ENCODE results near the gene NENF. TPM values are rescaled to one million over a fixed set of nuclear protein-coding genes. Genes with fewer than 3 reads are reported as not detected.

Gene NENF
- total RNA-seq, 4 donors from 2014 or later: 67.9 to 99.3 (median 91.7) TPM

DNA sequence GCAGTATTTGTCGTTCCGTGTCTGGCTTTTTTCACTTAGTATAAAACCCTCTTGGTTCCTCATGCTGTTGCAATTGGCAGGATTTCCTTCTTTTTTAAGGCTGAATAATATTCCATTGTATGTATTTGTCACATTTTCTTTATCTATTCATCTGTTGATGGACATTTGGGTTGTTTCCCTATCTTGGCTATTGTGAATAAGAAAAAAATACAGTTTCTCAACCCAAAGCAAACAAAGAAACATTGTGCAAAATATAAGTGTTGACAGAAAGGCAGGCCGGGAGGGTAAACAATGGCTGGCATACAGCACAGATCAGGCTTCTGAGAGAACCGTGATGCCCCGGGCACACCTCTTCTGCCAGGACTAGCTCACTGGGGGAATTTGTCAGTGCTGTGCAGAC lies 26.9 kb downstream of the NENF start:
- peaks cover 7 to 17% (median 13%) of the 10 kb centered on the region in 4 donors for H3K4me1 ChIP-seq
- H3K27me3 ChIP-seq: no peaks in the 10 kb centered on the region
- H3K4me3 ChIP-seq: no peak overlapping the region
- TF ChIP-seq POLR2AphosphoS5 (IDR thresholded peaks at IDR 0.05) (no peak), POLR2A (IDR thresholded peaks at IDR 0.05; ENCODE audit: low read depth) (no peak), EP300 (IDR thresholded peaks at IDR 0.05) (no peak)
- TF ChIP-seq, protein P1, sequence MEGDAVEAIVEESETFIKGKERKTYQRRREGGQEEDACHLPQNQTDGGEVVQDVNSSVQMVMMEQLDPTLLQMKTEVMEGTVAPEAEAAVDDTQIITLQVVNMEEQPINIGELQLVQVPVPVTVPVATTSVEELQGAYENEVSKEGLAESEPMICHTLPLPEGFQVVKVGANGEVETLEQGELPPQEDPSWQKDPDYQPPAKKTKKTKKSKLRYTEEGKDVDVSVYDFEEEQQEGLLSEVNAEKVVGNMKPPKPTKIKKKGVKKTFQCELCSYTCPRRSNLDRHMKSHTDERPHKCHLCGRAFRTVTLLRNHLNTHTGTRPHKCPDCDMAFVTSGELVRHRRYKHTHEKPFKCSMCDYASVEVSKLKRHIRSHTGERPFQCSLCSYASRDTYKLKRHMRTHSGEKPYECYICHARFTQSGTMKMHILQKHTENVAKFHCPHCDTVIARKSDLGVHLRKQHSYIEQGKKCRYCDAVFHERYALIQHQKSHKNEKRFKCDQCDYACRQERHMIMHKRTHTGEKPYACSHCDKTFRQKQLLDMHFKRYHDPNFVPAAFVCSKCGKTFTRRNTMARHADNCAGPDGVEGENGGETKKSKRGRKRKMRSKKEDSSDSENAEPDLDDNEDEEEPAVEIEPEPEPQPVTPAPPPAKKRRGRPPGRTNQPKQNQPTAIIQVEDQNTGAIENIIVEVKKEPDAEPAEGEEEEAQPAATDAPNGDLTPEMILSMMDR (IDR thresholded peaks at IDR 0.05): no peak
- 72% methylated on average over 5 of the region's 5 CpGs for WGBS
- H3K36me3 ChIP-seq: no peaks in the 10 kb centered on the region
- H3K9me3 ChIP-seq: no peaks in the 10 kb centered on the region
- no peak overlapping the region for H3K27ac ChIP-seq (replicated peaks in 1 of 4)
- no peak for DNase-seq (ENCODE audit: extremely low spot score)
- intact Hi-C loops (cut with DNase I): loop anchor here (5.0 kb wide), 1 partner anchor 92 kb away; no protein-coding TSS in a partner anchor

DNA sequence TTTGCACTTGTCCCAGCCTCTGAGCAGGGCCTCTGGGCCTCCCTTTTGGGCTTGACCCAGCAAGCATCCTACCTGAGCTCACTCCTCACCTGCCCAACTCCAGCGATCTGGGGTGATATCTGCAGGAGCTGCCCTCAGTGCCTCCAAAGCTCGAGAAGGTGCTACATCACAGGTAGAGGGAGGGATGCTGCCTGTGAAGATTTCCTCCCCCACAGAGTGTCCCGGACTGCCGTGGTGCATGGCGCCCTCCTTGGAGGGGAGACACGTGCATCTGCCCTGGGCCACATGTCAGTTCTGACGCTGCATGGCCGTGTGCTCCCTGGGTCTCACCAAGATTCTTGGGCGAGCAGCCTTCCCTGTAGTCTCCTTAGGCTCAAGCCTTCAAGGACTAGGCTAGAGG lies 27.7 kb downstream of the NENF start:
- no peak overlapping the region for H3K27ac ChIP-seq (replicated peaks in 1 of 4)
- H3K36me3 ChIP-seq: no peaks in the 10 kb centered on the region
- intact Hi-C loops (cut with DNase I): no loop called here
- whole genome bisulfite sequencing: 72% methylated on average over 2 of the region's 9 CpGs
- peaks cover 7 to 16% (median 13%) of the 10 kb centered on the region in 4 donors for H3K4me1 ChIP-seq
- no peaks in the 10 kb centered on the region for H3K9me3 ChIP-seq
- H3K4me3 ChIP-seq: no peak overlapping the region
- TF ChIP-seq EP300 (IDR thresholded peaks at IDR 0.05): no peak
- TF ChIP-seq, protein P1 (IDR thresholded peaks at IDR 0.05): no peak
- TF ChIP-seq POLR2AphosphoS5 (IDR thresholded peaks at IDR 0.05): no peak
- TF ChIP-seq POLR2A (IDR thresholded peaks at IDR 0.05; ENCODE audit: low read depth): no peak
- DNase-seq (ENCODE audit: extremely low spot score): no peak
- no peaks in the 10 kb centered on the region for H3K27me3 ChIP-seq

DNA sequence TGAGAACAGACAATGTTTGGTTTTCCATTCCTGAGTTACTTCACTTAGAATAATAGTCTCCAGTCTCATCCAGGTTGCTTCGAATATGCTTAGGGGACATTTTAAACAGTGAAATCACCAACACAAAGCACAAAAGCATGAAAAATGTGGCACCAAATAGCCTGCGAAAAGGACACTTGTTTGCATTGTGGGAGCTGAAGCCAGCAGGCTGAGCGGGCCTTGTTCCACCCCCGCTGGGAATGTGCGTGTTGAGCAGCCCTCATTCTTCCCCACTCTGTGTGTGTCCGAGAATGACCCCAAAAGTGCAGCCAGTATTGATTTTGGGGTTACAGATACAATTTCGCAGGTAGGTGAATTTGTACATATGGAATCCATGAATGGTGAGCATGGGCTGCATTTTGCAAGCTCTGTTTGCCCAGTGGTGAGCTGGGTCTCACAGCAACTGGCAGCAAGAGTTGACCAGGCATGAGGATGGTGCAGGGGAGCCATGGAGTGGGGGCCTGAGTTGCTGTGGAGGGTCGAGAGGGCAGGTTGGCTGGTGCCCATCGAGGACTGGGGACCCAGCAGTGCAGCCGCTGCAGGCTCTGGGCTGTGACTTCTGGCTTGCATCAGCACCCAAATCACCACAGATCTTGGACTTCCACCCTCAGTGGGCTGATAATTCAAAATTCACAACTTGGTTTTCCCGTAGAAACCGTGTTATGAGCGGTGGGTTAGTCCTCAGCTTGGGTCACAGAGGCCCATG lies 29.4 kb downstream of the NENF start:
- H3K36me3 ChIP-seq: no peaks in the 10 kb centered on the region
- no peaks in the 10 kb centered on the region for H3K9me3 ChIP-seq
- DNase-seq (ENCODE audit: extremely low spot score): no peak
- H3K4me3 ChIP-seq: no peak overlapping the region
- no peaks in the 10 kb centered on the region for H3K27me3 ChIP-seq
- no peak for TF ChIP-seq POLR2AphosphoS5 (IDR thresholded peaks at IDR 0.05)
- TF ChIP-seq POLR2A (IDR thresholded peaks at IDR 0.05; ENCODE audit: low read depth): no peak
- TF ChIP-seq, protein P1 (IDR thresholded peaks at IDR 0.05): no peak
- no peak for TF ChIP-seq EP300 (IDR thresholded peaks at IDR 0.05)
- intact Hi-C loops (cut with DNase I): no loop called here
- H3K4me1 ChIP-seq: peaks cover 0 to 5% (median 1%) of the 10 kb centered on the region in 4 donors
- WGBS: 87% methylated on average over 13 of the region's 13 CpGs
- no peak overlapping the region for H3K27ac ChIP-seq (replicated peaks in 1 of 4)

DNA sequence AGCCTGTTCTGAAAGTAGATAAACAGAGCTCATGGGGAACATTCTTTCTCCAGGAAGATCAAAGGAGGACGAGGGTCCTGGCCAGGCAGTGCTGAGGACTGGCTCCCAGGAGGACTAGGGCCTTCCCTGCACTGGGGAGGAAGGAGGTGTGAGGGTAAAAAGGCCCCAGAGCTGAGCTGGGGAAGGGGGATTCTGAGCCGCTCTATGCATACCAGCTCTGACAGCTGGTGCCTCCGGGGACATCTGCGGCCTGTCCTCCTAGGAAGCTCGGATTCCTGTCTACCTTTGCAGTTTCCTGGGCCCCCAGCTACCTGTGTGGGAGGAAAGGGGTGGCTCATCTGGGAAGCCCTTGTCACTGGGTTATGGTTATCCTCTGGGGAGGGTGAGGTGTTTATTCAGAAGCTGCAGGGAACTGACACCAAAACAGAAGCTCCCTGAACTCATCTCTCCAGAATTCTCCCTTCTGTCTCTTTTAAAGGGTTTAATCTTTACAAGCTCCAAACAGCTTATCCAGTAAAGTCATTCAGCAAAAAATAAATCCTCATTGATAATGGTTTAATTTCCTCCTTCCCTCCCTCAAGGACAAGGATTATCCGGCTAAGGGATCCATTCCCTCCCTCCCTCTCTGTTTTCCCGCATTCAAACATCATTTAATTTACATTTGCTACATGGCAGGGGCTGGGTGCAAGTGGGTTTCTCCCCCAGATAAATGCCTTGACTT lies 31.0 kb downstream of the NENF start:
- DNase-seq (ENCODE audit: extremely low spot score): no peak
- no peak for TF ChIP-seq POLR2A (IDR thresholded peaks at IDR 0.05; ENCODE audit: low read depth)
- TF ChIP-seq, protein P1 (IDR thresholded peaks at IDR 0.05): no peak
- TF ChIP-seq EP300 (IDR thresholded peaks at IDR 0.05): no peak
- no peak for TF ChIP-seq POLR2AphosphoS5 (IDR thresholded peaks at IDR 0.05)
- H3K9me3 ChIP-seq: no peaks in the 10 kb centered on the region
- H3K27ac ChIP-seq (replicated peaks in 1 of 4): no peak overlapping the region
- no peaks in the 10 kb centered on the region for H3K36me3 ChIP-seq
- intact Hi-C loops (cut with DNase I): no loop called here
- H3K27me3 ChIP-seq: no peaks in the 10 kb centered on the region
- WGBS: 97% methylated on average over 5 of the region's 7 CpGs
- no peak overlapping the region for H3K4me3 ChIP-seq
- H3K4me1 ChIP-seq: peaks cover 0 to 12% (median 0%) of the 10 kb centered on the region in 4 donors
